SW 1271 (cell line): ENCODE measurements around the gene MBP.

Experiments
- DNase-seq, 2 experiments: peaks; one replicate each; lab custom pipeline; 2025; lab: John Stamatoyannopoulos, UW

Gene MBP

DNA sequence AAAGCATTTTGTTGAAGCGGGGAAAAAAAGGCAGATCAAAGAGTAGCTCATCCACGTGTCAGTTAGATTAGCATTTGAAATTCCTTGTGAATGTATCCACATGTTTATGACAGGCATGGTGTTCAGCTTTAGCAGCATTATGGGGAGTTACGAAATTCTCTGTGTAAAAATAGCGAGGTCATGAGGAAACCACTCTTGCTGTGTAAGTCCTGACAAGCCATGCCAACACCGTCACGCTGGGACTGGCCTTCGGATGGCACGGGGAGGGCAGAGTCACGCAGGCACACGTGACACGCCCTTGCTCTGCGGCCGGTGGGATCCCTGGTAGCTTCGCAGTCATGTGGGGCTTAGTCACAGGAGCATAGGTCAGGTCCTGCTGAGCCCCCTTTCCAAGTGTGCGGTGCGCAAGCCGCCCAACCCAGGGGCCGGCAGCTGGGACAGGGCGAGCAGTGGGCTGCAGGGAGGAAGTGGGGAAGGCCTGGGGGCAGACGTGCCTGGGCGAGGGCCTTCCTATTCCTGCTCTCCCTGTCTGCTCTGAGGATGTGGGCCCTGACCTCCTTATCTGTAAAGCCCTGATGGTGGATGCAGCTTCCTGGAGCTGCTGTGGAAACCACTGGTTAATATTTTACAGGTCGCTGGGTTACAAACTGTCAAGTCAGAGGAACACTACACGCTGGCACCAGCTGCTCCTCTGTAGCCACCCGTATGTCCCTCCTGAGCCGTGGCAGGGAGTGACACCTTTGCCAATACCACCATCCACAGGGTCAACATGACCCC lies 18.0 kb downstream of the MBP start:
- DNase-seq: no peak

DNA sequence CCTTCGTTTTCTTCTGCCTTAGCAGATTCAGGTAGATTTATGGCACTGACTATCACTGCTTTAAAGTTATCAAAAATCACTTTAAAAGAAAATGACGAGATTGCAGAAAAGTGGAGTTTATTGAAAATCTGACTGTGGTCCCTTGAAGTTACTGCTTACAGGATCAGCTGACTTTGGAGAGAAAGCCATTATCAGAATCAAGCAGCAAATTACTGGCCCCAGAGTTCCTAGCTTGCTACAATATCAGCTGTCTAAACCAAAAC lies 18.5 kb downstream of the MBP start:
- DNase-seq: no peak

DNA sequence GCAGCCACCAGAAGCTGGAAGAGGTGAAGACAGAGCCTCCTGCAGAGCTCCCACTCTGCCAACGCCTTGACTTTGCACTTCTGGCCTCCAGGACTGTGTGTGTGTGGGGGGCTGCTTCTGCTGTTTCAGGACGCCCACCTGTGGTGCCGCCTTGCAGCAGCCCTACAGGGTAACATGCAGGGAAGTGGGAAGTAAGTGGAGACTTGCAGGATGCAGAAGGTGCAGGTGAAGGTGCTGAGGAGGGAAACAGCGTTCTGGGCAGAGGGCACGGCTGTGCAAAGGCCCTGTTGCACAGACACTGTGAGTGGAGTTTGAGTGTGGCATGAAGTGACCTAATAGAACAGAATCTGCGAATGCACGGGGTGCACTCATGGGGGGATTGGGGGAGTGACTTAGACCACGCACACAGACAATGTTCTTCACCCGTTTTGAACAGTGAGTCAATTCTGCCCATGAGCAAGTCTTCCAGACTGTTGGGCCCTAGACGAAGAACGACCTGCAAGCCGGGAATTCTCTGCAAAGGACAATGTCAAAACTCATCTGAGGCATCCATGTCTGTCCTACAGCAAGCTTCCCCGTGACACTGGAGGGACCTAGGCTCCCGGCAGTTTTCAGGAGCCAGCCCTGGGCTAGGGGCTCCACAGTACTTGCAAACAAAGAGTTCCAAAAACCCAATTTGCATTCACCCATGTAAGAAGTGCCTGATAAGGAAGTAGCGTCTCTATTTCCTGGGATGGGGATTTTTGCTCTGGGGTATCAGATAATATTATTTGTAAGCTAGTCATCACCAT lies 19.0 kb downstream of the MBP start:
- no peak for DNase-seq

DNA sequence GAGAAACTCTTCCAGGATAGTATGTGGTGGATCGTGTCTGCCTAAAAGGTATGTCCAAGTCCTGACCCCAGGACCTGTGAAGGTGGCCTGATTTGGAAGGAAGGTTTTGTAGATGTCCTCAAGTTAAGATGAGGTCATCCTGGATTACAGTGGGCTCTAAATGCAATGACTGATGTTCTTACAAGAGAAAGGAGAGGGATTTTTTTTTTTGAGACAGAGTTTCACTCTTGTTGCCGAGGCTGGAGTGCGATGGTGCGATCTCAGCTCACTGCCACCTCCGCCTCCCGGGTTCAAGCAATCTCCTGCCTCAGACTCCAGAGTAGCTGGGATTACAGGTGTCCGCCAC lies 19.9 kb downstream of the MBP start:
- no peak for DNase-seq

DNA sequence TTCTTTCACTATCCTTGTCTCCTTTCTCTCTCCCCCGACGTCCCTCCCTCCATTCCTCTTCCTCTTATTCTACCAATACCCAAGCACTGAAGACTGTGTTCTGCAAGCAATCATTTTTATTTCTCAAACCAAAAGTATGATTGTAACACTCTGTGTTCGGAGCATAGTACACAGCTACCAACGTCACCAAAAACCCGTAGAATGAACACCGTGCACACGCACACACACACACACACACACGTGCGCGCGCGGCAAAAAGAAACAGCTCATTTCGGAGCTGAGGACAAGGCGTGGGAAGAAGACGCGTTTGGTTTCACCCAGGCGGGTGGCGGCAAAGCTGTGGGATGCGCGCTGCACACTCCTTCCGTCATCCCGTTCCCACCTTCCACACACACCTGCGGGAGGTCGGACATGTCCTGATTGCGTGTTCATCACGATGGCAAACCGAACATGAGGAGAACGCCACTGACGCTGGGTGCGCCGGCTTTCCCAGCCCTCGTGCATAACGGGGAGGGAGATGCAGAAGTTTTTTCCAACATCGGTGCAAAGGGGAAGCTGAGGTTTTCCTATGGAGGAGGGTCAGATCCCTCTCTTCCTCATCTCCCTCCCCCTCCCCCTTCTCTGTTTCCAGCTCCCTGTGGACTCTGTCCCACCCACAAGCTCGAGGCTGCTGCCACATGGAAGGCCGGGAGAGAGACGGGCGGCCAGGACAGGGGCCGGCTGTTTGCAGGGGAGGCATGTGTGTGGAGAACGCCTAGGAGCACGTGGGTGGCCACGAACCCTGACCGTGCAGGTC lies 20.4 kb downstream of the MBP start:
- DNase-seq: no peak

DNA sequence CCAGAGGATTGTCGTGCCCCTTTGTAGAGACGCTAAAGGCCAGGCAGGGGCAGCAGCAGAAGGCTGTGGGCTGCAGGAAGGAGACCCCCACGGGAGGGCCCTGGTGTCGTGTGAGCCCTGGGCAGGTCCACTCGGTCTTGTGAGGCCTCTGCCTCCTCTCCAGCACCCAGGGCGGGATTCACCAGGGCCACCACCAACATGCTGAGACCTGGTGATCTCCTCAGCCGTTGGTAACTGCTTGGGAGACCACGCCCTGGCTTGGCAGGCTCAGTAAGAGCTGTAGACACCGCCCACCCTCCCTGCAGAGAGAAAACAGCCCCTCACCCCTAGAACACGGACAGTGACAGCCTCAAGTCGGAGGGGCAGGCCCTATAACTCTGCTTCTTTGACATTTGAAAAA lies 21.1 kb downstream of the MBP start:
- DNase-seq: no peak

DNA sequence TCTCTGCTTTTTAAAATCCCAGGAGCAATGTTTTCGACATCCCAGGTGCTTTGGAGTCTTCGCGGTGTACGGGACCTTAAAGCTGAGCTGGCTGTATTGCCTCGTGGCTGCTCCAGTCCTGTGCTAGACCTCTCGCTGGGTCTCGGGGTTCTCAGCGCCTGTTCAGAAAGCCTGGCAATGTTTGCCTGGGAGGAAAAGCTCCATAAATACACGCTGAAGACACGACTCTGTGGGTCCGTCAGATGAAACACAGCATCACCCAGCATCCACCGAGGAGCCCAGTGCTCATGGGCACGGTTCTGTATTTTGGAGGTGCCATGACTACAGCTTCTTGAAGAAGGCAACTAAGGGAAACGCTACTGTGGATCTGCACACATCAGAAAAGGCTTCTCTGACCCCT lies 21.6 kb downstream of the MBP start:
- no peak for DNase-seq

DNA sequence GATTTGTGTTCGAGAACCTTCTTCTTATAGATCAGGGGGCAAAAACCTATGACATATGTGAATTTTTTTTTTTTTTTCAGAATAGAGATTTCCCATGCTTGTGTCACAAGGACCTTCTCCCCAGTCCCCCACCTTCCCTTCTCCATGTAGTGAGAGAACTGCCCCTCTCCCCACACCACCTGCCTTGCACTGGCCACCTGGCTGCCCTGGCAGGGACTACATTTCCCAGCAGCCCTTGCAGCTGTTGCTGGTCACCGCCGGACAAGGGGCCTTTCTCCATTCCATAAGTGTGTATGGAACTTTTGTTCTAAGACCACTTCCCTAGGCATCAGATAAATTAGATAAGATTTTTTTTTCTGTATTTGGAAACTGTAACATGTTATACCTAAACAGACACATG lies 22.2 kb downstream of the MBP start:
- DNase-seq: no peak

DNA sequence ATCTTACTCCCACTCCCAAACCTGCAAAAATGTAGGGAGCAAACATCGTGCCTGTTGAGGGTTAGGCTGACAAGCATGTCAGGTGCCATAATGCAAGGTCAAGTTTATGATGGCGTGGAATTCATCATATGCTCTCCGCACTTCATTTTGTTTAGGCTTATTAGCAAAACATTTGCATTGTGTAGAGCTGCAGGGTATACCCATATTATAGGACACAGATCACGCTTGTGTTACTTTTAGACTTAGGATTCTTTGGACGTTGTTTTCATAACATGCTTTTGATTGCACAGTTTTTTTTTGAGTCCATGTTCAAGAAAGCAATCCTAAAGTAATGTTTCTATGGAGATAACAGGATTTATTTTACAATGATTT lies 22.9 kb downstream of the MBP start:
- no peak for DNase-seq

DNA sequence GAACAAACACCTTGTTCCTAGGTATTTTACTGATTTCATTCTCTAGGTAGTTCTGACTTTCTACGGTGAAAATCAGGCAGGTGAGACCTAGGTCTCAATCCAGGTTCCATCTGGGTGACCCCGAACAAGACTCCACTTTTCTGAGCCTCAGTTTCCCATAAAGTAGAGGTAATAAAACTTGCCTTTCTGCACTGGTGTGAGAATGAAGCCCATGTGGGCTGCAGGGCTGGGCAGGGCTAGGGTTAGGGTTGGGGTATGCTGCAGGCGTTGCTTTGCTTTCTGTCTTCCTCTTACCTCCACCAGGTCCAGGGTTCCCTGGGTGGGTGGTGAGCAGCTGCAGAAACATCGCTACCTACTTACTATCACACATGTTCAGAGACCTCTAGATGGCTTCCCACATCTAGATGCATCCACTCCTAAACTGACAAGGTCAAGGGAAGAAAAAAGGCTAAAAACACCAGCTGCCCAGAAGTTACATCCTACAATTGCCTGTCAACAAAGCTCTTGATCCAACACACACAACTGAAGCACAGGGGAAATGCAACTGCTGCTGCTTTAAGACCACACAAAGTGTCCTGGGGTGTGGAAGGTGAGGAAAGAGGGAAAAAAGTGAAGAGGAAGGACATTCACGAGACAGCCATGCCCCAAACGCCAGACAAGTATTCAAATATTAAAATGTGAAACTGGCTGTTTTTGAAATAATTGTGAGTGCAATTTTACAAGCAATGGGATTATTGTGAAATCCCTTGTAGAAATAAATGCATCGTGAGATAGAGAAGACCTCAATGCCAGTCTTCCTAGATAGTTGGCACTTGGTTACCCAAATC lies 23.5 kb downstream of the MBP start:
- no peak for DNase-seq

DNA sequence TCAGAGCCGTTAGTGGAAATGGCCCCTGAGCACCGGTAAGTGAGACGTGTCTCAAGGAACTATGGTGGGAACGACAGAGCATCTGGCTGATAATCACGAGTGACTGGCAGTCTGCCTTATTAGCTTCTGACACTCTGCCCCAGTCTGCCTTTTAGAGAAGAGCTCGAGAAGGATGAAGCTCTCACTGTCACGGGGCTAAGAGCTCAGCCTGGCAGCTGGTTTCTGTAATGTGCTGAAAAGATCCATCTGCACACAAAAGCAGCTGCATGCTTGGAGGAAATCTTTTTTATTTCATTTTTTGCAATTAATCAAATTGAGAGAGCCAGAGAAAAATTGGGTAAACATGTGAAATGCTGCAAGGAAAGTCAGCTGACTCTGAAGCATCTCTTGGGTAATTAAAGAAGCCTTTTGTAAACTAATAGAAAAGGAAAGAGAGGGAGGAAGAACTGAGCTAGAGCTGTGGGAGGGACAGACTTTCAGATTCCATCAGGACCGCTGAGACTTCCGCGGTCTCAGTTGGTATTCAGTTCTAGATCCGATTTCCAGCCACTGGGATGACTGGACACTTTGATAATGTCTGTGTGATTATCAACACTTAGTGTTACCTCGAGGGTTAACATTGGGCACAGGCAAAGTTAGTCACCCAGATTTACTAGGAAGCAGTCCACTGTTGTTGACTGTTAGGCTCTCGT lies 24.4 kb downstream of the MBP start:
- no peak for DNase-seq

DNA sequence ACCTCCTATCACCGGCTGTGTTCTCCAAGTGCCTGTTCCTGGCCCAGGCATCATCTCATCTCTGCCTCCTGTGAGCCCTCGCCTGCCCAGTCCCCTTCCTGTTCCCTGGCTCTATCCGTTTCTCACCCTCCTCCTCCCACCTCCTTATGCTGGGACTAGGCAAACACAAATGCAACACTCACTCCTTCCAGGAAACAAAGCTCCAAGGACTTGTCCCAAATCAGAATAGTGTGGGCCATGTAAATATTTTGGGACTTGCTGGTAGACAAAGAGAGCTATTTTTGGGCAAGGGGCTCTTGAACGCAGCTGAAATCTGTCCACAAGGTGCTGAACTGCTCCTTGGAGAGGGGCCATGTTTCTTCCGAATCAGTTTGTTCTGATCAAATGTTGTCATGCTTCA lies 25.3 kb downstream of the MBP start:
- no peak for DNase-seq

DNA sequence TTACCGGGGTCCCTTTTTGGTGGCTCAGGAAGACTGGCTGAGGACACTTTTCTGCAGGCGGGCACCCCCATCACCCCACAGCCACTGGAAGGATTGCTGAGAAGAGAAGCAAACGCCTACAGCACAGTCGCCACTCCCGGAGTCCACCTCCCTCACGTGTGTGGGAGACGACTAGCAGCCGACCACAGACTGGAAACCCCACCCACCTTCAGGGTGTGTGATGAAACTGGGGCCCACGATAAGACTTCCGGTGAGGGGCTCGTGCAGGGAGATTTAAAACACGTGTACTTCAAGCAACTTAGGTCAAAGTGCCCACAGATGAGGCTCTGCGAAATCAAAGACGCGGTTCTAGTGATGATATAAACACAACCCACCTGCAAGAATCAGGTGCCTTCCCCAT lies 26.3 kb downstream of the MBP start:
- DNase-seq: no peak

DNA sequence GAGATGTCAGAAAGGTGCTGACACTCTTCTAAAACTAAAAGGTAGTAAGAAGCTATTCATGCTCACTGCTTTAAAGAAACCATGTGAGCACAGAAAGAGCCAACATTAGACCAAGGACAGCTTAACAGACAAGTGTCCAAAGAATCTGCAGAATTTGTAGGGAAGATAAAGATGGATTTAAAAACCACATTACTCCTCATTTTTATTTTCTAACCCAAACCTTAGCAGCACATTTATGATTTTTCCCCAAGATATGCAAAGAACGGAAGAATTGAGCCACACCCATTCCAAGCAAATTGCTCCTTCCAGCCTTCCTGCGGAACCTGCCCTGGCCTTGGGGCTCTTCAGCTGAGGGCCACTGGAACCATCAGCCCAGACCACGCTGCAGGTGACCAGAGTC lies 26.9 kb downstream of the MBP start:
- no peak for DNase-seq

DNA sequence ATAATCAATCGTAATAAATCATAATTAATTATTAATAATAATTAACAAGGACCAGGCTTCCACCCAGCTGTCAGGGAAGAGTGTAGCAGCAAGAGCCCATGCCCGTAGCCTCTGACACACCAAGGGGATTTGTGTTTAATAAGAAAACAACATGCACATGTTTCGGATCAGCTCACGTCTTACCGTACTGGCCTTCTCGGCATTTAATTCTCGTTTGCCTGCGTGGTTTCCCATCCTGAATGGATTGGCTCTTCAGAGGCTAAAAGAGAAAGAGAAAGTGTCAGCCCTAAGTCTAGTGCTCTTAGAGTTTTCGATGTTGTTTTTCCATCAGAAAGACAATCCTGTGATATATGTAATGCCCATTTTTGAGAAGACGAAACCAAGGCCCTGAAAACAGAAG lies 27.6 kb downstream of the MBP start:
- no peak for DNase-seq

DNA sequence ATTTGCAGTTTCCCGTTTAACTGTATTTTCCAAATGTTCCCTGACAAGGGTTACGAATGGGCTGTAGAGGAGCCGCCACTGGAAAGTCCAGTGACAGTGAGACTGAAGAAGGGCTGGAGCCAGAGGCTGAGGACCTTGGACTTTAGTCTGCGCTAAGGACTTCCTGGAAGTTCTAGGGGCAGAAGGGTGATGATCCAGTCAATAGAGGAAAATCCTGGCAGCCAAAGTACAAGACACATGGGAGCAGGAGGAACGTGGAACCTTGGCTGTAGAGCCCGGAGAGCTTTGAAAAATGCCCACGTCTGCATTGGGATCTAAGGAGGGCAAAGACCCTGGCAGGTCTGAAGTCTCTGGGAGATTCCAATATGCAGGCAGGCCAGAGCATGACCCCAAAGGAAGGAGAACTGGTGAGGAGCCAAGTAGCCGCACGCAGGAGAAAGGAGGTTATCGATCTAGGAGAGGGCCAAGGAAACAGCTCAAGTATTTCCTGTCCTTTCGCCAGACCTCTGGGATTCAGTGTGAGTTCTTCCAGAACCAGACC lies 28.5 kb downstream of the MBP start:
- DNase-seq: no peak

DNA sequence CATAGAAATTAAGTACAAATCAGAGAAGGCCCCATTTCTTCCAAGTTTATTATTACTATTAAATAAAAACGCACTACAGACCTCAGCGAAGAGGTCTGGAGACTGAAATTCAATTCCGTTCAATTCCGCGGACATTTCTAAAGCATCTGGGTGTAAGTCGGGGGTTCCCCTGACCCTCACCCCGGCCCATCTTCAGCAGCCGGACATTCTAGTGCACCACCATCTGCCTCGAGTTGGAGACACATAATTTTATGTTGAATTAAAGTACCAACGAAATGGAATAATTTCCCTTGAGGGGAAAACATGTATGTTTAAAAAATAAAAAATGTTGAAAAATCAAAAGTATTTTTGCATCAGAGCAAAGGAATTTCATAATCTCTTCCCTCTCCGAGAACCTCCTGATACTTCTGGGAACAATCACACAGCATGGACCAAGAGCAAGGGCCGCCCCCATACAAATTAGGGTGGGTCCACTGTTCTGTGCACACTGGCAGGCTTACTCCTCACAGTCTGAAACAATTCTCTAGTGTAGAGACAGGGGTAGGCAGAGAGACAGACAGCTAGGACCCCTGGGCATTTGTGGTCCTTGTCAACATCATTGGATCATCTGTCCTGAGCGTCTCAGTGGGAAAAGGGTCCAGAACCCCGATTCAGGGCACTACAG lies 29.3 kb downstream of the MBP start:
- no peak for DNase-seq

DNA sequence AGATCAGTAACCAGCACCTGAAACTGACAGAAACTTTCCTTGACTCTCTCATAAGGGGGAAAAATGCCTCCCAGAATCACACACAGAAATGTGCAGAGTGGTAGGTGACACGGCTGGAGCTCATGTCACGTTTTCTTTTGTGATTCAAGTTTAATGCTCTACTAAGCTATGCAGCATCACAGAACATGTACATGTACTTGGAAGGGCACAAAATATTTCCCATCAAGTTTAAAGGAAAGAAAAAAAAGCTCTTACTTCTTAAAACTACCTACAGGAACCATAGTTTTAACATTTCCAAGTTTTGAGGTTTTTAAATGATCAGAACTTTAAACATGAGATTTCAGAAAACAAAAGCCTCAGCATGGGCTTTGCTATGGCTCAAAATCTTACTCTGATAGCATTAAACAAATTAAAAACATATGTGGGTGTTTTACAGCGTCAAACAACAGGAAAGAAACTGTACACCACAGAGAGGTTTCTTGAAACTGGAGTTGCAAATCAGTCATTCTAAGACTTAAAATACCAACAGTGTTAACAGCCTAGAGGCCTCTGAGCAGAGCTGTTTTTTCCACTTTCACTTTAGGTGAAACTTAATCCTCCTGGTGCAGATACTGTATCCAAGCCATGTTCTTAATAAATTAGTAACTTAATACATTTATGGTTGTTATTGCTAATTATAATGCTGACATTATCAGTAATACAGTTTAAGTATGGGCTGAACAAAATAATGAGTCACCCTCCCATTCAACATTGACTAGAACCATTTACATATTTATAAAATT lies 30.1 kb downstream of the MBP start:
- DNase-seq: peak in 1 of 2 experiments; percentile 51

DNA sequence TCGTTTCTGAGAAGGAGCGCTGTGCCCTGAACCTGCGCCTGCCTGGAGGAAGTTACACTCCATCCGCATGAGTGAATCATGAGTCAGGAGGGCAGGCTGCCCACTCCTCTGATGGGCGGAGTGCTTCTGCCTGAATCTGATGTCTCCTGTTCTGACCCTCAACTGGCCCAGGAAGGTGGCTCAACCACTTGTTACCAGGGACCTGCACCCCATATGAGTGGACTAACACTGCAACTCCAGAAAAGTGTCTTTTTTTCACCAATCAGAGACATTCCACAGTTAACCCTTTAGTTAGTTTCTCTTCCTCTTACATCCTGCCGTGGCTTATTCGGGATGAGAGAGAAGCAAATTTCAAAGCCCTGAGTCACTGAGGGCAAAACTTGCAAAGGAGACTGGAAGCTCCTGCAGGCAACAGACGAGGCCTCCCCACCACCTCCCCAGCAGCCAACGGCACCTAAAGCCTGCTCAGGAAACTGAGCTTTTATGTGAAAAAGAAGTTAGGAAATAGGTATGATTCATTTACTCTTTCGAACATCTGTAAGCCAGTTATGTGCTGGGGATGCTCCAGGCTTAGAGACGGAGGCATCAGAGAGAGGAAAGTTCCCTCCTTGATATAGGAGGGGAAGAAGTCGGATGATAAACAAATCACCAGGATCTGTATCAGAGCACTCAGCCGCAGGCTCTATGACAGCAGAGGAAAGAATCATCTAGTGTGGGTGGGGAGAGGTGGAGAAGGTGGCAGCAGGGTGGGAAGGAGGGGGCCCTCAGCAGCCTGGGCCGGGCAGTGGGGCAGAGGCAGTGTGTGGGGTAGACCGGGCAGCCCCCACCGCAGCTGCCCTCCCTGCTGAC lies 30.9 kb downstream of the MBP start:
- DNase-seq: peak; percentile 92 to 98
